GM18868 (cell line): Measurements from ENCODE around the gene ARID1B.

Source experiments
- ATAC-seq: cut with Tn5 transposase; IDR thresholded peaks from one replicate; pipeline ENCODE4 v1.9.1; 2021; ENCODE audit warnings: mild to moderate bottlenecking, moderate library complexity; ENCODE audit not compliant: unreplicated experiment

The ARID1B gene

DNA sequence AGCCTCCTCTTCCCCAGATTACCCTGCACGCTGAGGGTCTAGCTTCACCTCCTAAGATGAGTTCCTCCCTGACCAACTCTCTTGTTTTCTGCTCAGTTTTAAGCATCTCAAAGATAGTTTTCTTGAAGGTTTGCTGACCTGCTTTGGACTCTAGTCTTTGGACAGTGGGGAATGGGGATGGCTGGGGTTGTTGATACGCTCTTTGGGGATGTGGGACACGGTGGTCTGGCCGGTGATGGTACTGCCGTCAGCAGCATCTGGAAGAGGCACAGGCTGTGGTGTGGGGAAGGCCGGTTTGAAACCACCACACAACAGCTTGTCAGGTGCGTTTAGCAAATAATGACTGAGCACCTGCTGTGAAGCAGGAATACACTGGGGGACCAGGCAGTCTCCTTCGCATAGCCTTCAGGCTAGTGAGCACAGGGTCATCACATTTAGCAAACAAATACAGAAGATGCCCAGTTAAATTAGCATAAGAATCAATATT, 452.0 kb downstream of the ARID1B start:
- no peak for ATAC-seq

DNA sequence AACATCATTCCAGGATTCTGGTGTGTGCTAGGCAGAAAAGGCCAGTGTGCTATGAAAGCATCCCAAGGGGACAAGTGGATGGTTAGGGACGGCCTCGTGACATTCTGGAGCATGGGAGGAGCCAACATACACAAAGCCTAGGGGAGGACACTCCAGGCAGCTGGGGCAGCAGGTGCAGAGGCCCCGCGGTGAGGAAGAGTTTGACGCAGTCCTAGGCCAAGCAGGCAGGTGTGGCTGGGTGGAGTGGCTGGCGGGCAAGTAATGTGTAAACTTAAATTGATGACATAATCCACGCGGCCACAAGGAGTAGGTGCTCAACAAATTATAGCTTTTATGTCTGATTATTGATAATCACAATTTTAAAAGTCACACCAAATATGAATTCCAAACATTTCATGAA, 452.5 kb downstream of the ARID1B start:
- no peak for ATAC-seq

DNA sequence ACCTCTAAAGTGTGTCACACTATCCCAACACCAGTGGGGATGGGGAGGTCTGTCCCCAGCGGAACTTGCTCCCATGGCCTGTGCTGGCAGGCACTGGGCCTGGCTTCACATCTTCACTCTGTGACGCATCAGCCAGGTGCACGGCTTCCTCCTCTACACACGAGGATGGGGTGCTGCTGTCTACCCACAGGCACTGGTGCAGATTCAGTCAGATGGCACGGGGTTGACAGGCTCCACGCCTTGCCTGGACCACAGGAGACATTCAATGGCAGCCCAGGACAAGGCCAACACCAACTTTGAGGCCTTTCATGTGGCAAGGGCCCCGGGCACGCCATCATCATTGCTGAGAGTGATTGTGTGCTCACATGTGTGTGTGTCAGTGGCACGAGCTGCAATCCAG, 453.7 kb downstream of the ARID1B start:
- ATAC-seq, result no peak

DNA sequence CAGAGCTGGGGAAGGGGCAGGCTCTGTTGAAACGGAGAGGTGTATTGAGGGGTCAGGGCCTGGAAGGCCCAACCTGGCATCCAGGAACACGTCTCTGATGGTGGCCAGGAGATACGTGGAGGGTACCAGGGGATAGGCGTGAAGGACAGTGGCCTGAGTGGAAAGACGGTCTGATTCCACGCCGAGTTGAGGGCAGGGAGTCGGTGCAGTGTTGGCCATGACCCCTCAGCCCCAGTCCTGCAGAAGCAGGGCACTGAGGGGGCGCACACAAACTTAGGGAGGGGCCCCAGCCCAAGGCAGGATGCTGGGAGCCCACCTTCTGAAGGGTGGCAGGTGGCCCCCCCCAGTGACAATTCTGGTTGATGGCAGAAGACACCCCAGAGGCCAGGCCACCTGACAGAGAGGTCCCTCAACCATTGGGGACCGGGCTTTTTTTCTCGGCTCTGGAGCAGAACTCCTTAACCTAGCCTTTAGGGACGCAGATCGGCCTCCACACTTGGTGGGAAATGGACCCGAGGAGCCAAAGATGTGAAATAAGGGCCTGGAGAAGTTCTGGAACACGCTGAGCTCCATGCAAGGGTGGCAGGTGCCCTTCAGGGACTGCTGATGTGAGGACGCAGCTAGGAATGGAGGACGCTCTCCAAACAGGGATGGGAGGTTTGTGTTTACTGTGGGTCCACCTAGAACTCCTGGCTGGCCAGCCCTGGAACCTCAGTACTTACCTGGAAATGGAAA, 455.1 kb downstream of the ARID1B start:
- no peak for ATAC-seq

DNA sequence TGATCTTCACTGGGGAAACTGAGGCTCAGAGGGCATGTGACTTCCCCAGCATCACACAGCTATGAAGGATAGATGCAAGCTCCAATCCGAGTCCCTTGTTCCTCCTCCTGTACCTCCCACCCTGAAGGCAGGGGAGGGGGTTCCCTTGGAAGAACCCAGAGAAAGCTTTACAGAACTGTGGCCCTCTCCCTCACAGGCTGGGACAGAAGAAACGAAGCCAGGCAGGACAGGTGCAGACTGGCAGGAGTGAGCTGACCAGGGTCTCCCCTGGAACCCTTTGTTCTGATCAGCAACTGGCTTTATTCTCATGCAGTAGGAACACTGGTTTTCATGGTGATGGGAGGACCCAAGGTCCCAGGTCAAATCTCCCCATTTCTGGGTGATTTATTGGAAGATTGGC, 456.0 kb downstream of the ARID1B start:
- no peak for ATAC-seq

DNA sequence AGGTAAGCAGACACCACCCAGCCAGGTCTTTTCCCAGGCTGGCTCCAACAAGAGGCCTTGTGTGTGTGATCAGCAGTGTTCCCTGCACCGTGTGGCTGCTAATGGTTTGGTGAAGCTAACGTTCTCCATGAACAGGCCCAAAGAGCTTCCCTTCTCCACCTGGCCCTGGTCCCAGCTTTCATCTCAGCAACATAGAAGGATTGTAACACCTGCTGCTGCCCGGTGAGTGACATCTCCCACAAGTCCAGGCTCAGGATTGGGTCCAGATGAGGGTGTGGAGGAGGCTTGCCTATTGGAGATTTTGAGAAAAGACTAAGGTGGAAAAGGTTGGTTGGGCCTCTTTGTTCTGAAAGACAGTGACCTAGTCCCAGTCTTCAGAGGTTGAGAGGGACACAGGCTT, 456.5 kb downstream of the ARID1B start:
- ATAC-seq, result no peak

DNA sequence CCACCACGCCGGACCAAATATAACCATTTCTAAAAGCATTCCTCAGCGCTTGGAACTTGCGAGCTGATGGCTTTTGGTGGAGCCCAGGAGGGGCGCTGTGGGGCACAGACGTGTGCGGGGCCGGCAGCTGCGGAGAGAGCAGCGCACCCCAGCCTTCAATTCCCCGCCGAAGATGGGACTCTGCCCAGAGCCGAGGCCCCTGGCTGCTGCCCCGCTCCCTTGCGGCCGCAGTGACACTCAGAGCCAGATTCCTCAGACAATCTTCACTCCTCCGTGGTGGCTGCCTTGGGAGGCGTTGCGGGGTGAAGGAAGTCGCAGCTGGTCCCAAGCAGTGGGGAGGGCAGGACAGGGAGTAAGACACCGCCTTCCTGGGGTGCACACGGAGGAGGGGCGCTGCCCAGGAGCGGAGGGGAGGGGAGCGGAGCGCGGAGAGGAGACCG, 458.4 kb downstream of the ARID1B start:
- peak; percentile 49 for ATAC-seq

DNA sequence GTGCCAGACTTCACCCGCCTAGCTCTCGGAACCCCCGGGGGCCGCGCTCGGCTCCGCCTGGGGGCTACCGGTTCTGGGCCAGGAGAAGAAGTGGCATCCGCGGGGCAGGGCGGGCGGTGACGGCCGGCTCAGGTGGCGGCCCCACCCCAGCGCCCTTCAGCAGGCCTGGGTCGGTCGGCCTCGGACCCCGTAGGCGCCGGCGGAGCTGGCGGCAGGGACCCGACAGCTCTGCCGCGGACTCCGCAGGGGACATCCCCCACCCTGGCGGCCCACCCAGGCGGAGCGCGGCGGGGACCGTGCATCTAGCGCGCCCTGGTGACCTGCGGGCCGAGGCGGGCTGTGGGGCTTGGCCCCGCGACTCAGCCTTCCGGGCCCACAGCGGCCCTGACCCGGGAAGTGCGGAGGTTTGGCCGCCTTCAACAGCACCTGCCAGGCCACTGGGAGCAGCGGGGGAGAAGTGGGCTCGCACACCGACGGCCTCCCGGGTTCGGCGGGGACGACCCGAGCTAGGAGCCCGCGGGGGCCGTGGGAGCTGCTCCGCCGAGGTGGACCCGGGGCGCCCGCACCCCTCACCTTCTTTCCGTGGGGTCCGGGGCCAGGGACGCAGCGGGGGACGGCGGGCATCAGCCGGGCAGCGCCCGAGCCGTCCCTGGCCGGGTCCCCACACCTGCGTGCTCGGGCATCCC, 459.0 kb downstream of the ARID1B start:
- peak; percentile 26 for ATAC-seq

DNA sequence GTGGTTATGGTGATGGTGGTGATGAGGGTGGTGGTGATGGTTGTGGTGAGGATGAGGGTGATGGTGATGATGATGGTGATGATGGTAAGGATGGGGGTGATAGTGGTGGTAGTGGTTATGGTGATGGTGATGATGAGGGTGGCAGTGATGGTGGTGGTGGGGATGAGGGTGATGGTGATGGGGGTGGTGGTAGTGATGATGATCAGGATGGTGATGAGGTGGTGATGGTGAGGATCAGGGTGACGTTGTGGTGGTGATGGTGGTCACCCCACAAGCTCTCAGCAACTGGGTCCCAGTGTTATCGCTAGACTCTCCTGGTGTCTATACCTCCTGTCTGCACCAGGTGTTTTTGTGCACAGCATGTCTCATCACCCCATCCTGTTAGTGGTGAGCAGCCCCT, 461.2 kb downstream of the ARID1B start:
- ATAC-seq, result no peak

DNA sequence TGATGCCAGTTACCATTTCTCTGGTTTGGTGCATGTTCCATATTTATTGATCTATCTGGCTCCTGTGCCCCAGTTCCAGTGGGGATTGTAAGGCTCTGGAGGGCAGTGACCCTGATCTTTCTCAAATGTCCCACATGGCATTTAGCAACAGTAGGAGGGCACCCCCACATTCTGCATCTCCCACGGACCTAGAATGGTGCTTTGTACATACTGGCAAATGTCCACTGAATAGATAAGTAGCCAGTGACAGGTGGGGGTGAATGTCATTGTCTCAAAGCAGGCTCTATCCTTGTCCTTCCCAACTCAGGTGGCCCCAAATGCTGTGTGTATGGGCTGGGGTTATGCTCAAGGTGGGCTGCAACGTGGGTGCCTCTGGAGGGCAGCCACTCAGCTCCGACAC, 462.0 kb downstream of the ARID1B start:
- no peak for ATAC-seq

DNA sequence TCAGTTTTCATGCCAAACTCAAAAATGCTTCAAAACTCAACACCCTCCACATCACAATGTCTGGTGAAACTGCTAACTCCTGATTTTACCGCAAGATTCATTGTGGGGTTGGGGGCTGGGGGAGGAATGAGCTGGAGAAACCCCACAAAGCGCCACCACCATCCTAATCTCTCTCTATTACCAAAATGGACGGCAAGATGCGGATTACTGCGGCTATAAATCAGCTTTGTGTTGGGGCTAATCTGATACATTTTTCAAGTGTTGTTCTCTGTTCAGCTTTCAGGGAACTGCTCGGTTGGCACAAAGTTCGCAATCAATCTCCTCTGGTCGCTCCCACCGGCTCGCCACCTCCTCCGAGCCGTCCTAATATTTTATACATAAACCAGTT, 462.5 kb downstream of the ARID1B start:
- ATAC-seq, result no peak

DNA sequence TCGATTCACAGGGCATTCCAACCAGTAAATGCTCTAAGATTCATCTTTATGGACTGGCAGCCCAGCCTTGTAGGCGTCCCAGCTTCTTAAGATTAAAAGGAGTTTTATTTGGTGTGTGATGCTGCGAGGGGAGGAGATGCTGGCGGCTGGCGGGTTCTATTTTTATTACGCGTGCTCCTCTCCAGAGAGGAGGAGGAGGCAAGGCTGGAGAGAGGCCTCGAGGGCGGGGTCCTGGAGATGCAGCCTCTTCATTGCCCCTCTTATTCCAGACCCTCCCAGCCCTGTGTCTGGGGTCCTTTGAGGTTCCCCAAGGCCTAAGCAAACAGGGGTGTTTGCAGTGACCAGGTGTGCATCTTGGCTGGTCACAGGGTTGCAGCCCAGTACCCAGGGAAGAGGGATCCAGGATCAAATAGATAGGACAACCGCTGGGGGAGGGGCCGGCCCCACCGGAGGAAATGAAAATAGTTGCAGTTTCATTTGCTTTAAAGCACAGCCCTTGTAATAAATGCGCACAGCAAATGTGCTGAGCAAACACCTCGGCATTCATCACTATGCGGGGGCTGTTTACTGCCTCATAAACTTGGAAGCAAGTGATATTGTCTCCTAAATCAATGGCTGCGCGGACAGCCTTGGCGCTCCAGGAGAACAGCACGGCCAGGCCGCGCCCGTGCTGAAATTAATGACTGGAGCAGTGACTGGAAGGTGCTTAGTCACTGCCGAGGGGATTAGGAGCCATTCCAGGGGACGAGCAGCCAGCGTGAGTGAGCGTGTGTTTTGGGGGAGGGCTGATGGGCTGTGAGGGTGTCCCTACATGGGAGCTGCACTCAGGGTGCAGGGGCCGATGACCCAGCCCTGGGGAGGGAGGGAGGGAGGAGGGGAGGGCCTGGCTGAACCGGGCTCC, 463.1 kb downstream of the ARID1B start:
- ATAC-seq, result no peak

DNA sequence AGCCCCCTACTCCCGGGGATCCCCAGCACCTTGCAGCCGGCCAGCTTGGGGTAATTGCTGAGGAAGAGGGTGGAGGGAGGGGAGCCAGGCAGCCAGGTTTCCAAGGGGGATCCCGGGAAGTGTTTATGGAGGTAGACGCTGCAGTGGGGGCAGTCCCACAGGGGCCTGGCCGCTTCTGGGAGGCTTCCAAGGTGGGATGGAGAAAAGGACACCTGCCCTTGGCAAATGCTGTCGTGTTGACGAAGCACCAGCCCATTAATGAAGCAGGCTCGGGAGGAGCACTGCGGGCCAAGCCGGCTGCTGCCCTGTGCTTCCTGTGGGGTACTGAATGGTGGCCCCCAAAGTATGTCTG, 463.8 kb downstream of the ARID1B start:
- ATAC-seq, result no peak

DNA sequence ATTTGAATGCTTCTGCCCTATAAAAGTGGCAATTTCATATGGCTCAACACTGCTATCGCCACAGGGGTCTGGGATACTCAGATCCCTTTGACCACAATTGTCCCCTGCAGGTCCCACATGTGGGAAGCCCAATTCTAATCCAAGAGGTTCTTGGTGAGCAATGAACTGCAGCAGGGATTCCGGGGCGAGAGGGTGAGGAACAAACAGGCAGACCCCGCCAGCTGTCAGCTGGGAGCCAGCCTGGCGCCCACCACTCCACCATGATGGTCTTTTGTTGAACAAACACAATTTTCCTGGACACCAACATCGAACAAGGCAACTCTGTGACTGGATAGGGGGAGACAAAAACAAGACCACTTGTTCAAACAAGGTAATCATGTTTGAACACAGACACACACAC, 465.6 kb downstream of the ARID1B start:
- ATAC-seq, result no peak

DNA sequence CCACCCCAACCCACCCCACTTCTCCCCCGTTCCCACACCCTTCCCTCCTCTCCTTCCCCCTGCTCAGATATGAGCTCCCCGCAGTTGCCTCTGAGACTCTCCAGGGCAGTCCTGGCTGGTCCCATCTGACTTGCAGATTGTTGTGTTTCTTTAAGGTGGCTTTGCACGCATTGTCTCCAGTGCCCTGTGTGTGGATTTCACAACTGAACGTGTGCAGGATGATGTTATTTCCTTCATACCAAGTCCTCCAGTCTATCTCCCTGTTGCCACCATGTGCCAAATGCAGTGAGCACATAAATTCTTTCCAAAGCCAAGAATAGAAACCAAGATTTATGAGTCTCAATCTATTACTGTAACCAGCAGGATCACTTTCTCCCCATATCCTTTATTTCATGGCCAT, 467.0 kb downstream of the ARID1B start:
- ATAC-seq, result no peak

DNA sequence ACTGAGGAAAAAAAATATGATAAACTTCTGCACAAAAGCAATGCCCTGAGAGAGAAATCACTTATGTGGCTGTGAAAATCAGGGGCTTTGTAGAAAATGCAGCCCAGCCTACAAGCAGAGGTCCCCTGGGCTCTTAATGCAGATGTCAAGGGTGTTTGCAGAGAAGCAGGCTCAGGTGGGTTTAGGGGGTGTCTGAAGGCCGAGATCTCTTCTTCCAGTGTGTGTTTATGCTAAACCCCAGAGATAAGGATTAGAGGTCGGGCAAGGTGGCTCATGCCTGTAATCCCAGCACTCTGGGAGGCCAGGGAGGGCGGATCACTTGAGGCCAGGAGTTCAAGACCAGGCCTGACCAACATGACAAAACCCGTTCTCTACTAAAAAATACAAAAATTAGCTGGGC, 467.6 kb downstream of the ARID1B start:
- ATAC-seq, result no peak

DNA sequence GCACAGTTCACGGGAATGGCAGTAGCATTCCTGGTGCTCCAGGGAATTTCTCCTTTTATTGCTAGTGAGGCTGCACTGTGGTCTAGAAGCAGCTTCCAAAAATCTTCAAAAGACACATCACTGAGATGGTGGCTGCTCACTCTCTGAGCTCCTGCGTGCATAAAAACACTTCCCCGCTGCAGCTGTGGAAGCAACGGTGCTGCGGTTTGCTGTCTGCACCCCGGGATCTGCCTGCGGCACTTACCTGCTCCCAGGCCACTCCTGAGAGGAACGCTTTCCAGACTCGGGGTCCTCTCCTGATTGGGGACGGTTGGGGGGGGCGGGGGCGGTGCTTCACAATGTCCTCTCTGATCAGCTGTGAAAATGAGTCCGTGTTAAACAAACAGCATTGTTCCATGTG, 468.3 kb downstream of the ARID1B start:
- ATAC-seq, result no peak

DNA sequence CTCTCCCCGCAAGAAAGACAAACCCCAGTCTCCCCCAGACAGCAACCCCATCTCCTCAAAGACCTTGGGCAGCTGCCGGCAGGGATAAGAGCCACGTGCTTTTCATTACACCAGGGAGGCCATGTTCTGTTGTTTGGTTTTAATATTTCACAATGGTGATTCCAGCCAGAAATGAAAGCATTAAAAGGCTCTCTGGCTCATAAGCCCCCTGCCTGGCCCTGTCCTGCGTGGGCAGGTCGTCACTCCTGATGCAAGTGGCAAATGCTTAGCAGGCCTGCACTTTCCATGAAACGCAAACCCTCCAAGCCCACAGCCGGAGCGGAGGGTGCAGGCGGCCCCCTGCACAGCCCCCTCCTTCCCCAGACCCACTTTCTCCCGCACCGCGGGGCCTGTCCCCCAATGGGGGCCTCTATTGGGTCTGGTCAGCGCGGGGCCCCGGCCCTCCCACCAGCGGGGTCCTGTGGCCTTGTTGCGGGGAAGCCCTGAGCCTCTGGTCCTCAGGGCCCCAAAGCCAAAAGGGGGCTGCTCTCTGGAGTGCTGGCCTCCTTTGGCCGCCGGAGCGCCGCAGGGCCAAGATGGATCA, 469.0 kb downstream of the ARID1B start:
- ATAC-seq, result no peak

DNA sequence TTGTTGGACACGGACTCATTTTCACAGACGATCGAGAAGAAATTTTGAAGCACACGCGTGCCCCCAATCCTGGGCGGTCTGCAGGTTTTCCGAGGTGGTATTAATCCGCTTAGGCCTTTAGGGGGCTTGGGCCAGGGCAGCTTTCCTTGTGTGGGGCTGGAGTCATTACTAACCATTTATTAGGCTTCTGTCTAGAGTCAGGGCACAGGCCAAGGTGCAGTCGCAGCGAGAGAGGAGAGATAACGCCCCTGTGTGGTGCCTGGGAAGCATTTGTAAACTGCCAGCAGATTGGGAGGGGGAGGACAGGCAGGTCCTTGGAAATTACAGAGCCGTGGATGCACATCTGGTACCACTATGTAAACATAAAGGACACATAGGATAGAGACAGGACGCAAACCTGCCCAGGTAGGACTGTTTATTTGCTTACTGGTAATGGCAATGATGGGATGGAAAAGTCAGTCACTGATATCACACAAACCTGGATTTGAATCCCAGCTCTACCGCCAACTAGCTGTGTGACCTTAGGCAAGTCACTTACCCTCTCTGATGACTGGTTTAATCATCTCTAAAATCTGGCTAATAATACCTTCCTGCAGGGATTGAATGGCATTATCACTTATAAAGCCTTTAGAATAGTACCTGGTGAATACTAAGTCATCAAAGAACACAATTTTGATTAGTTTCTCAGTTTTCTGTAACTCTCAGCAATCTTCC, 469.8 kb downstream of the ARID1B start:
- no peak for ATAC-seq

DNA sequence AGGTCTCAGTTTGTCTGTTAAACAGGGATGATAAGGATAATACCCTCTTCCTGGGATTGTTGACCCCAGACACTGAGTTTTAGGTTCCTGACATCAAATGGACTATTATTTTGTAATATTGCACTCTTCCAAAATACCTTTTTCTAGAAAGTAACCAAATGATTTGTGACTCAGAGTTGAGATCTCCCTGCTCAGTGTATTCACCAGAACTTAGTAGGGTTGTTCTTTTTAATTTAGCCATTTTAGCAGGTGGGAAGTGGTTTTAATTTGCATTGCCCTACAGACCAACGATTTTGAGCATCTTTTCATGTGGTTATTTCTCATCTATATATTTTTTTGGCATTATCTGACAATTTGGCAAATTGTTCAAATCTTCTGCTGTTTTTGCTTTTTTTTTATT, 471.1 kb downstream of the ARID1B start:
- ATAC-seq, result no peak

DNA sequence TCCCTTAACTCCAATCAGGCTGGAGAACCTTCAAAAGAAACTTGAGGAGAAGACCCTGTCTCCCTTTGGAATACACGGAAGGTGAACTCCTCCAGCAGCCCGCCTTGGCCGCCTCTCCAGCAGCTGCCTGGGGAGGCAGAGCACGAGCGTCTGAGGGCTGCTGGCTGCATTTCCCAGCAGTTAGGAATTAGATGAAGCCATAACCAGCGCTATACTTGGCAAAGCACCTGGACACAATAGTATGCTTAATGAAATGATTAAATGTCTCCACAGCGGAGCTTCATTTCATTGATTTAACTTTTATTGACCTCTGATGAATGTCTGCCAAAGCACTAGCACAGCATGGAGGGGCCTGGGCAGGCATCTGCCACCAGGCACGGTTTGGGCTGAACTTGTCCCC, 472.6 kb downstream of the ARID1B start:
- no peak for ATAC-seq
